ENCODE measurements around the gene TMEM238. TPM values are rescaled to one million over a fixed set of nuclear protein-coding genes. Genes with fewer than 3 reads are reported as not detected.

TMEM238 gene
- total RNA-seq, 1 donor from 2014 or later, result 3.4 TPM

DNA sequence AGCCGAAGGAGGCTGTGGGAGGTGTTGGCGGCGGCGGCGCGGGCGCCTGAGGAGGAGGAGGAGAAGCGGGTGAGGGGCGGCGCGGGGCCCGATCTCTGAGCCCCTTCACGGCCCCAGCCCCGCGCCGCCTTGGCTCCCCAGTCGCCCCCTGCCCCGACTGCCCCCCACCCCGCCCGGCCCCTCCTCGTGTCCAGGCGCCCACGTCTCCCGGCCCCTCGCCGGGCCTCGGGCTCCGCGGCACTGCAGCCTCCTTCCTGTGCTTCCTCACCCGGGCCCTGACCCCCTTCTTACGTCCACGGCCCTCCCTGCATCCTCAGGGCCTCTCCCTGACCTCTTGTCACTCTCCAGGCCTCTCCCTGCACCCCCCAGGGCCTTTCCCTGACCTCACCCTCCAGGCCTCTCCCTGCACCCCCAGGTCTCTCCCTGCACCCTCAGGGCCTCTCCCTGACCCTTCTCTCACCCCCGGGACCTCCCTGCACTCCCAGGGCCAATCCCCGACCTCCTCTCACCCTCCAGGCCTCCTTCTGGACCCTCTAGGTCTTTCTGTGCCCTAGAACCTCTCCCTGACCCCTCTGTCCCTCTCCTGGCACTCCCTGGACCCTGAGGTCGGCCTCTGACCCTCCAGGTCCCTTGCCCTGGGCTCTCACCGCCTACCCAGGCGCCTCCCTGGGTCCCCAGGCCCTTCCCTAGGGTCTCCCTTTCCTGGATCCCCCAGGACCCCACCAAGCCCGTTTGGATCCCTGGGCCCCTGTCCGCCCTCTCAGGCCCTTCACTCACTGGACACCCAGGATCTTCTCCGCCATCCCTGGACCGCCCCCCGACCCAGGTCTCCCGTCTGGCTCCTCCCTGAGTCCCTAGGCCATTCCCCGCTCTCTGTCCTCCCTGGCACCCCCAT is 44.0 kb downstream of the TMEM238 start:
- no peak for DNase-seq (ENCODE audit: low read depth)

DNA sequence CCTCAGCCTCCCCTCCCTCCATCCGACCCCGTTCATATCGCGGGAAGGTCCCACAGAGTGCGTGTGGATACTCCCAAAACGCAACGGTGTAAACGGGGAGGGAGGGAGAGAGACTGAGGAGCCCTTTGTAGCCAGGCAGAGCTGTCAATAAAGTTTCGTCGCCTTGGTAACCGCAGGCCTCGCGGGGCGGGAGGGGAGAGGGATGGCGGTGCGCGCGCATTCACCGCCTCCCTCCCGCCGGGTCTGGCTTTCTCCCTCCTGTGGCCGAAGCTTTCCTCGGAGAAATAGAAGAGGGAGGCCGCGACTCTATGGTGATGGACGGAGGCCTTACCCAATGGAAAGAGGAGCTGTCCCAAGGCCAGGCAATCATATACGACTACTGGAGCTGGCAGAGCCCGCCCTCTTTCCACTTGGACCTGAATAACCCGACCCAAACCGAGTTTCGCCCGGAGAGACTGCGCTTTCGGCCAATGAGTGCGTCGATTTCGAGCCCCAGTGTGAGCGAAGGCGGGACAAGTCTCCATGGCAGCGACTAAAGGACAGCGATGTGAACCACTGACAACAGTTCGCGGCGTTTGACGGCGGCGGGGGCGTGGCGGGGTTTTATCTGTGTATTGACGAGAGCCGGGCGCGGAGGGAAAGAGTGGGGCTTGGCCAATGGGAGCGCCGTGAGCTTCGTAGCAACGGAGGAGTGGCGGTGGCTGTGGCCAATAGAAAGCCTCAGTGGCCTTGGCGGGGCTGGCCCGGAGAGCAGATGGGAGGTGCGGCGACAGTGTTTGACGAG is 44.8 kb downstream of the TMEM238 start, which contains the start of gene KMT5C:
Gene KMT5C, plus strand, starts transcription at position 772 of the 784 bp plus-strand sequence. CDS start 2,061 bp downstream, outside the sequence.
- DNase-seq (ENCODE audit: low read depth), result peak; percentile 100

DNA sequence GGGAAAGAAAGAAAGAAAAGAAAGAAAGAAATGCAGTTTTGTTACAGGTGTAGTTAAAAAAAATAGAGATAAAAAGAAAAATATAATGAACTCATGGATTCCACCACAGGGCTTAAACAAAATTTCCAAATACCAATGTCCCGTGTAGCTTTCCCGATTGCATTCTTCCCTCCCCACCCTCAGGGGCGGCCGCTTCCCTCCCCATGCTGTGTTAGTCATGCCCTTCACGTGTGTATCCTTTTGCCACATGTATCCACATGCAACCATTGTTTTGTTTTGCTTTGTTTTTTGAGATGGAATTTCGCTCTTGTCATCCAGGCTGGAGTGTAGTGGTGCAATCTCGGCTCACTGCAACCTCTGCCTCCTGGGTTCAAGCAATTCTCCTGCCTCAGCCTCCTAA is 48.0 kb downstream of the TMEM238 start:
- DNase-seq (ENCODE audit: low read depth), result no peak

DNA sequence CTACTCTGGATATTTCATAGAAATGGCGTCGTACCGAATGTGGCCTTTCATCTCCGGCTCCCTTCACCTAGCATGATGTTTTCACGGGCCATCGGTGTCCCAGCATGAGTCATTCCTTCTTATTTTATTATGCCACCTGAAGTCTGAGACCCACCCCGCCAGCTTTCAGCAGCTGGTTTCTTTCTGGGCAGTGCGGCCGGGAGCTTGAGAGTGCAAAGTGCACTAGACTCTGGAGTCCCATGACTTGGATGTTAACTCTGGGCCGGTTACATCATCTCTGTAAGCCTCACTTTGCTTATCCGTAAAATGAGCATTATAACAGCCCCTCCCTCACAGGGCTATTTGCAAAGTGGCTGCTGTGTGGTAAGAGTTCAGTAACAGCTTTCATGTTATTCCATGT is 50.2 kb downstream of the TMEM238 start:
- DNase-seq (ENCODE audit: low read depth), result peak; percentile 51

DNA sequence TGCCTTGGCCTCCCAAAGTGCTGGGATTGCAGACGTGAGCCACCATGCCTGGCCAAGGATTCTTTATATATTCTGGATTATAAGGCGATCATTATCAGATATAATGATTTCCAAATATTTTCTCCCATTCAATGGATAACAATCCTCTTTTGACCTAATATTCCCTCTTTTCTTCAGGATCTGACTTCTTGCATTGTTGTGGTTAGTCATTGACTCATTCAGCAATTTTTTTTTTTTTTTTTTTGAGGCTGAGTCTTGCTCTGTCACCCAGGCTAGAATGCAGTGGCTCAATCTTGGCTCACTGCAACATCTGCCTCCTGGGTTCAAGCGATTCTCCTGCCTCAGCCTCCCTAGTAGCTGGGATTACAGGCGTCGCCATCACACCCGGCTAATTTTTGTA is 54.3 kb downstream of the TMEM238 start:
- peak; percentile 49 for DNase-seq (ENCODE audit: low read depth)

Other genes with a start within 250 kb of the TMEM238 start
- gene TNNT1, start 235.1 kb downstream of the TMEM238 start, total RNA-seq, result 1.9 and 5.9 TPM in 2 replicates
- gene TNNI3, start 226.6 kb downstream of the TMEM238 start, total RNA-seq, result 0.15 TPM in 1 of 2 replicates, not detected in the other
- 2.8 and 2.9 TPM in 2 replicates for gene DNAAF3, start 217.7 kb downstream of the TMEM238 start, total RNA-seq
- 1.0 TPM in 1 of 2 replicates, not detected in the other for gene SYT5, start 204.0 kb downstream of the TMEM238 start, total RNA-seq
- 0.55 and 4.9 TPM in 2 replicates for gene PTPRH, start 174.8 kb downstream of the TMEM238 start, total RNA-seq
- 0.94 TPM in 1 of 2 replicates, not detected in the other for gene TMEM86B, start 155.5 kb downstream of the TMEM238 start, total RNA-seq
- 22.1 and 74.3 TPM in 2 replicates for gene PPP6R1, start 125.3 kb downstream of the TMEM238 start, total RNA-seq
- 38.6 and 46.9 TPM in 2 replicates for gene HSPBP1, start 104.2 kb downstream of the TMEM238 start, total RNA-seq
- gene BRSK1, start 100.3 kb downstream of the TMEM238 start, total RNA-seq, result 0.52 and 4.5 TPM in 2 replicates
- gene TMEM150B, start 59.0 kb downstream of the TMEM238 start, total RNA-seq, result not detected in 2 replicates
- 4.9 and 10.4 TPM in 2 replicates for gene KMT5C, start 44.4 kb downstream of the TMEM238 start, total RNA-seq
- gene COX6B2, start 29.6 kb downstream of the TMEM238 start, total RNA-seq, result 0.25 TPM in 1 of 2 replicates, not detected in the other
- not detected in 2 replicates for gene GARIN5B, start 21.0 kb downstream of the TMEM238 start, total RNA-seq
- gene IL11, start 13.8 kb downstream of the TMEM238 start, total RNA-seq, result 3.7 and 38.4 TPM in 2 replicates
- not detected in 2 replicates for gene TMEM190, start 7.5 kb downstream of the TMEM238 start, total RNA-seq
- gene RPL28, start 1.6 kb upstream of the TMEM238 start, total RNA-seq, result 177 and 303 TPM in 2 replicates
- 13.6 and 45.3 TPM in 2 replicates for gene UBE2S, start 23.5 kb upstream of the TMEM238 start, total RNA-seq
- gene SHISA7, start 59.0 kb upstream of the TMEM238 start, total RNA-seq, result not detected in 2 replicates
- gene ISOC2, start 77.3 kb upstream of the TMEM238 start, total RNA-seq, result 64.3 and 69.8 TPM in 2 replicates
- gene C19orf85, start 80.5 kb upstream of the TMEM238 start, total RNA-seq, result not detected in 2 replicates
- gene ZNF628, start 92.3 kb upstream of the TMEM238 start, total RNA-seq, result 3.5 and 6.0 TPM in 2 replicates
- gene NAT14, start 100.9 kb upstream of the TMEM238 start, total RNA-seq, result 21.2 and 39.4 TPM in 2 replicates
- gene SSC5D, start 104.1 kb upstream of the TMEM238 start, total RNA-seq, result 5.0 and 69.4 TPM in 2 replicates
- gene SBK2, start 152.8 kb upstream of the TMEM238 start, total RNA-seq, result 2.1 TPM in 1 of 2 replicates, not detected in the other
- gene SBK3, start 161.3 kb upstream of the TMEM238 start, total RNA-seq, result not detected in 2 replicates
- gene ZNF579, start 196.6 kb upstream of the TMEM238 start, total RNA-seq, result 3.1 and 12.4 TPM in 2 replicates
- gene FIZ1, start 215.2 kb upstream of the TMEM238 start, total RNA-seq, result 4.2 and 7.4 TPM in 2 replicates
- gene ZNF524, start 216.0 kb upstream of the TMEM238 start, total RNA-seq, result 8.3 and 9.3 TPM in 2 replicates
- gene ZNF865, start 221.4 kb upstream of the TMEM238 start, total RNA-seq, result 1.0 and 5.8 TPM in 2 replicates
- gene ZNF784, start 240.3 kb upstream of the TMEM238 start, total RNA-seq, result 3.5 and 7.0 TPM in 2 replicates

Measured in renal cortical epithelial cell (primary cell).